Measurements from ENCODE around the gene CDC42EP3.
A peak's percentile ranks its signal among the peaks of the same experiment; 100 is the strongest.

CDC42EP3 gene

GRCh38 chr2:37633845-37634244, 37.6 kb downstream of the CDC42EP3 start:
- no peak for DNase-seq

- DNase-seq: no peak
Measured at GRCh38 chr2:37633234-37633633, 38.2 kb downstream of the CDC42EP3 start.

GRCh38 chr2:37632310-37632709, 39.1 kb downstream of the CDC42EP3 start:
- no peak for DNase-seq

- DNase-seq: no peak
Measured at GRCh38 chr2:37631698-37632097, 39.7 kb downstream of the CDC42EP3 start.

GRCh38 chr2:37631292-37631691, 40.1 kb downstream of the CDC42EP3 start:
- DNase-seq: no peak

- no peak for DNase-seq
Measured at GRCh38 chr2:37630776-37631175, 40.7 kb downstream of the CDC42EP3 start.

- no peak for DNase-seq
Measured at GRCh38 chr2:37630301-37630700, 41.1 kb downstream of the CDC42EP3 start.

- no peak for DNase-seq
Measured at GRCh38 chr2:37629529-37629928, 41.9 kb downstream of the CDC42EP3 start.

- DNase-seq: no peak
Measured at GRCh38 chr2:37627710-37628109, 43.7 kb downstream of the CDC42EP3 start.

GRCh38 chr2:37625796-37626571, 45.5 kb downstream of the CDC42EP3 start:
- peak; percentile 73 to 85 for DNase-seq

GRCh38 chr2:37625156-37625555, 46.3 kb downstream of the CDC42EP3 start:
- DNase-seq: no peak

GRCh38 chr2:37623971-37624900, 47.2 kb downstream of the CDC42EP3 start:
- peak in 1 of 2 donors; percentile 57 for DNase-seq

- DNase-seq: no peak
Measured at GRCh38 chr2:37623406-37623805, 48.0 kb downstream of the CDC42EP3 start.

- no peak for DNase-seq
Measured at GRCh38 chr2:37622450-37623100, 48.9 kb downstream of the CDC42EP3 start.

GRCh38 chr2:37621199-37621598, 50.2 kb downstream of the CDC42EP3 start:
- no peak for DNase-seq

- no peak for DNase-seq
Measured at GRCh38 chr2:37619959-37620300, 51.5 kb downstream of the CDC42EP3 start.

GRCh38 chr2:37619230-37619958, 52.0 kb downstream of the CDC42EP3 start:
- no peak for DNase-seq

GRCh38 chr2:37618326-37618725, 53.1 kb downstream of the CDC42EP3 start:
- DNase-seq: no peak

GRCh38 chr2:37617119-37617892, 54.1 kb downstream of the CDC42EP3 start:
- DNase-seq: peak in 1 of 2 donors; percentile 32

- no peak for DNase-seq
Measured at GRCh38 chr2:37616677-37617005, 54.8 kb downstream of the CDC42EP3 start.

GRCh38 chr2:37615804-37616676, 55.4 kb downstream of the CDC42EP3 start:
- DNase-seq: peak; percentile 71 to 74
